NCI-H1105 treated with DMSO at 0.1 percent for 48 hours (cell line): ENCODE measurements around the gene ATRX.
"Not testable (repeated sequence)": the region's sequence is repeated elsewhere in the genome, so short reads cannot be mapped to it uniquely, and the experiment has no call there.

Experiments
- DNase-seq: peaks from one replicate; lab custom pipeline; 2025; lab: John Stamatoyannopoulos, UW

Gene ATRX

DNA sequence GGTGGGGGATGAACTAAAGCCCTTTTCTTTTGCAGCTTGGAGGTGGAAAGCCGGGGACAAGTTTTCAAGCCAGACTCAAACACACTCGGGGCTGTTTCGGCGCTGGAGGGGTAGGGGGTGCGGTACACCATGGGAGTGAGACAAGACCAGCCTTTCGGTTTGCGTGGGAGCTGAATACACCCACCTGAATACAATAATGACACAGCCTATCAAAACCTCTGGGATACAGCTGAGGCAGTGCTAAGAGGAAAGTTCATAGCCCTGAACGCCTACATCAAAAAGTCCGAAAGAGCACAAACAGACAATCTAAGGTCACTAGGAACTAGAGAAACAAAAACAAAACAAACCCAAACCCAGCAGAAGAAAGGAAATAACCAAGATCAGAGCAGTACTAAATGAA, 163.3 kb downstream of the ATRX start:
- no peak for DNase-seq

GRCh38 chrX:77622233-77622632, 163.8 kb downstream of the ATRX start:
- DNase-seq, result no peak

GRCh38 chrX:77621453-77621852, 164.6 kb downstream of the ATRX start:
- not testable (repeated sequence) for DNase-seq

DNA sequence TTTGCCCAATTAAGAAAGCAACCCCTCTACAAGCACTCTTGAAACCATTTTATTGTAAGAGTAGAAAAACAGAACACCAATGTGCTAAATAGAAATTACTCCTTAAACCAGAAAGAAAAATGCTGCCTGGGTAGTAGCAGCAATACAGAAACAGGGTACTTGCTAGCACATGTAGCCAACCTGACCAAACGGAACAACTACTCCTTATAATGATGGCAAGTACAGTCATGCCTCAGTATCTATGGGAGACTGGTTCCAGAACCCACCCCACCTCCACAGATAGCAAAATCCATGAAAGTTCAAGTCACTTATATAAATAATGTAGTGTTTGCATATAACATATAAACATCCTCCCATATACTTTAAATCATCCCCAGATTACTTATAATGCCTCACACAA, 168.8 kb downstream of the ATRX start:
- DNase-seq, result no peak

GRCh38 chrX:77603635-77604336, 182.2 kb downstream of the ATRX start:
- no peak for DNase-seq

GRCh38 chrX:77597511-77597910, 188.5 kb downstream of the ATRX start:
- no peak for DNase-seq

GRCh38 chrX:77597090-77597489, 188.9 kb downstream of the ATRX start:
- DNase-seq, result no peak

GRCh38 chrX:77595848-77596247, 190.2 kb downstream of the ATRX start:
- no peak for DNase-seq

DNA sequence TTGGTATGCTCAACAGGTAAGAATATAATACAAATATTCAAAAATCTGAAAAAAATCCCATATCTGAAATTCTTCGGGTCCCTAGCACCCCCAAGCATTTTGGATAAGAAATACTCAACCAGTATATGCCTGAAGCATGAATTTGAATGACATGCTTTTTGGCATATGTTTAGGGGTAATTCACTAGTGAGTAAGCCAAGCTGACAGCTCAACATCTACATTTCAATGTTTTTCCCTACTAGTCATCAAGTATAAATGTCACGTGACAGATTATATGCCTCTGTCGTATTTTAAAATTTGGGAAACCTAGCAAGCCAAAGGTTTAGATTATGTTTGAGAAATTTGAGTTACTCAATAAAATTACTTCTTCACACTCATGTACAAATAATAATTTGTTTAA, 213.7 kb downstream of the ATRX start:
- DNase-seq, result no peak

DNA sequence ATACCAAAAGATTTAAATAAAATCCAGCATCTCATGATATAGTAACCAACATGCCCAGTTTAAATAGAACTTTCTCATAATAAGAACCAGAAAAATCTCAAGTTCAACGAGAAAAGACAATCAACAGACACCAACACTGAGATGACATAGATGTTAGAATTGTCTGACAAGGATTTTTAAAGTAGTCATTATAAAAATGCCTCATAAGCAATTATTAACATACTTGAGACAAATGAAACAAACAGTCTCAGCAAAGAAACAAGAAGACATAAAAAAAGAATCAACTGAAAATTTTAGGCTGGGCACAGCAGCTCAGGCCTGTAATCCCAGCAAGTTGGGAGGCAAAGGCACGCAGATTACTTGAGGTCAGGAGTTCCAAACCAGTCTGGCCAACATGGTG, 220.7 kb downstream of the ATRX start:
- no peak for DNase-seq

DNA sequence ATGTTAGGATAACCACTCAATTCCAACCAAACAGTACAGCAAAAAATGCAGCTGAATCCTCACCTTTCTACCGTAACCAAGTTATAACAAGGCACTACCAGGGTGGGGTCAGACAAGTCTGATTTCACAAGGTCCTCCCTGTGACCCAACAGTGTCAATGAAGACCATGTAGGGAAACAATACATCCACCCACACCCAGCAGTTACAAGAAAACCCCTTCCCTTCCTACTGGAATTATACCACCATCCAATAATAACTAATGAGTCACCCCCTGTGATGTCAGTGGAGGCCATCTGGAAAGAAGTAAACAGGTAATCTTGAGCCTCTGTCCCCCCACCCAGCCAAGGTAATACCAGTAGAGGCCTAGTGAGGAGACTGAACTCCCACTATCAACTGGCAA, 221.2 kb downstream of the ATRX start:
- DNase-seq, result no peak

- no peak for DNase-seq
Observed at GRCh38 chrX:77561372-77561771, 224.6 kb downstream of the ATRX start.

- DNase-seq, result no peak
Observed at GRCh38 chrX:77556276-77556675, 229.7 kb downstream of the ATRX start.

- DNase-seq, result no peak
Observed at GRCh38 chrX:77548751-77549150, 237.3 kb downstream of the ATRX start.

GRCh38 chrX:77539778-77540177, 246.2 kb downstream of the ATRX start:
- DNase-seq, result not testable (repeated sequence)

GRCh38 chrX:77531261-77531660, 254.8 kb downstream of the ATRX start:
- DNase-seq, result not testable (repeated sequence)

- DNase-seq, result no peak
Observed at GRCh38 chrX:77528034-77528433, 258.0 kb downstream of the ATRX start.

DNA sequence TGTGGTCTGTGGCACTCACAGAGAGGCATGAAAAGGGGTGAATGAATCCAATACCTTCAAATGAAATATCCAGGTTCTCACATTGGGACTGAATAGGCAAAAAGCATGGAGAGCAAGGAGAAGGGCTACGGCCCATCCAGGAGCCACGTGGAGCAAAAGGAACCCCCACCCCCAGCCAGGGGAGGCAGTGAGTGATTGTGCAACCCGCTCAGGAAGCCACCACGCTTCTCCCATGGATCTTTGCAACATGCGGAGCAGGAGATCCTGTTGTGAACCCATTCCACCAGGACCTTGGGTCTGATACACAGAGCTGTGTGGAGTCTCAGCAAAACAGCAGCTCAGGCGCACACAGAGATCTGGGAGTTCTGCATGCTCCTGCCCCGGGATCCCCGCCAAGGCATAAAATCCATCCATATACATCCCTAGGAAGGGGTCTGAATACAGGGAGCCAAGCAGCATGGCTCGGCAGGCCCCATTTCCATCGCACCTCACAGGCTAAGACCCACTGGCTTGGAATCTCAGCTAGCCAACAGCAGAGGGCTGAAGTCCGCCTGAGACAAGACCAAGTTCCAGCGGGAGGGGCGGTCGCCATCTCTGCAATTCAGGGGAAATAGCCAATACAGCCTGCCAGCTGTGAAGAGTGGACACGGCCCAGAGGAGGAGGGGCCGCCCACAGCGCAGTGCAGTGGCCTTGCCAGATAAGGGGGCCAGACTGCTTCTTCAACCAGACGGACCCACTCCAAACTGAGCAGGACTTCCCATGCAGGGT, 258.6 kb downstream of the ATRX start:
- DNase-seq, result no peak

DNA sequence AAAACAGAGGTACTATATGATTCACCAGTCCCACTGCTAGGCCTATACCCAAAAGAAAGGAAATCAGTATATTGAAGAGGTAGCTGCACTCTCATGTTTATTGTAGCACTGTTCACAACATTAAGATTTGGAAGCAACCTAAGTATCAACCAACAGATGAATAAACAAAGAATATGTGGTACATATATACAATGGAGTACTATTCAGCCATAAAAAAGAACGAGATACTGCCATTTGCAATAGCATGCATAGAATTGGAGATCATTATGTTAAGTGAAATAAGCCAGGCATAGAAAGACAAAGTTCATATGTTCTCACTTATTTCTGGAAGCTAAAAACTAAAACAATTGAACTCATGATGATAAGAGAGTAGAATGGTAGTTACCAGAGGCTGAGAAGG, 266.3 kb downstream of the ATRX start:
- DNase-seq, result no peak

- DNase-seq, result no peak
Observed at GRCh38 chrX:77514177-77514576, 271.8 kb downstream of the ATRX start.

GRCh38 chrX:77510007-77510406, 276.0 kb downstream of the ATRX start:
- no peak for DNase-seq

- no peak for DNase-seq
Observed at GRCh38 chrX:77505227-77505626, 280.8 kb downstream of the ATRX start.

DNA sequence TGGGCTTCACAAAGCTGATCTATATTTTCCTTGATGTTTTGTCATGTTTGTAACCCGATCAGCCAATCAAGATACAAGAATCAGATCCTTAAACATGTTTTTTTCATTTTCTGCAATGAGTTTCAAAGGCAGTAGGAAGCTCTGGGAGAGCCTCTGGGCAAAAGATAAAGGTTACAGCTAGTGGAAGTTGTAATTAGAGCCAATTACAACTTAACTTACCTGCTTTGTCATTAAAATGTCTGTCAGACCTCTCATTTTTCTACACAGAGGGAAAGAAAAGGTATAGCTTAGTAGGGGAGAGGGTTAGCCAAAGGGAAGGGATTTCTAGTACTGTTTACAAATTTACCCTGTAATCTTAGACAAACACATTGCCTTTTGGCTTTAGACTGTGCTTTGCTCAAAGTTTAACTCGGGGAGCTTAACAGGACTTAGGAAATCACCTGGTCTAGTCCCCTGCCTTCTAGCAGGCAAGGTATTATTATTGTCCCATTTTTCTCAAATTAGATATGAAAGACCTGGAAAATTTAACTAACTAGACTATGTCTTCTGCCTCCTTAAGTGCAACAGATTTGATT, 283.0 kb downstream of the ATRX start:
- no peak for DNase-seq
